ES-I3 (cell line): ENCODE results near the gene NAV3.
"Not testable (repeated sequence)": the region's sequence is repeated elsewhere in the genome, so short reads cannot be mapped to it uniquely, and the experiment has no call there.

Experiments used
- H3K36me3 ChIP-seq: 2 replicates; pipeline ENCODE4 v1.6.1; 2013; ENCODE audit warnings: mild to moderate bottlenecking, low read length, control low read depth, moderate library complexity; ENCODE audit not compliant: insufficient read depth
- H3K4me1 ChIP-seq: 2 replicates; pipeline ENCODE4 v1.6.1; 2013; ENCODE audit warnings: mild to moderate bottlenecking, control low read depth, low read length; ENCODE audit not compliant: insufficient read depth
- H3K9ac ChIP-seq: 2 replicates; pipeline ENCODE4 v1.6.1; 2013; ENCODE audit warnings: low read depth, mild to moderate bottlenecking, low read length, moderate library complexity
- H3K9me3 ChIP-seq: 2 replicates; pipeline ENCODE4 v1.6.1; 2013; ENCODE audit warnings: mild to moderate bottlenecking, low read length, moderate library complexity; ENCODE audit not compliant: control insufficient read depth, insufficient read depth

NAV3 gene

DNA sequence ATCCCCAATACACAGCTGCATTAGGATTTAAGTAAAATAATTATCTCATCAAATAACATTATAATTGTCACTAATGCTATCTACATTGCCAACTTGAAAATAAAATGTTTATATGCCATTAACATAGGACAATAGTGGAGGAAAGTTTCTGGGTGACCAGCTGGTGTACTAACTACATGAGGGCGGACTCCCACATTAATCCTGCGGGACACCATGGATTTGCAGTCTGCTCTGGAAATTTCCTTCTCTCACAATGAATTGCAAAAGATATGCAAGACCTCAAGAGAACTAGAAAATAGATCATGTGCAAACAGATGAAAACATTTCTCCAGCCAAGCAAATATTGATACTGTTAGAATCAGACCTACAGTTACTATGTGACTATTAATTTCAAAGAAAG is 390.1 kb downstream of the NAV3 start:
- Histone ChIP-seq H3K9me3 (no peaks in the 10 kb centered on the region), H3K4me1 (no peaks in the 10 kb centered on the region), H3K36me3 (no peaks in the 10 kb centered on the region), H3K9ac (no peak overlapping the region)

DNA sequence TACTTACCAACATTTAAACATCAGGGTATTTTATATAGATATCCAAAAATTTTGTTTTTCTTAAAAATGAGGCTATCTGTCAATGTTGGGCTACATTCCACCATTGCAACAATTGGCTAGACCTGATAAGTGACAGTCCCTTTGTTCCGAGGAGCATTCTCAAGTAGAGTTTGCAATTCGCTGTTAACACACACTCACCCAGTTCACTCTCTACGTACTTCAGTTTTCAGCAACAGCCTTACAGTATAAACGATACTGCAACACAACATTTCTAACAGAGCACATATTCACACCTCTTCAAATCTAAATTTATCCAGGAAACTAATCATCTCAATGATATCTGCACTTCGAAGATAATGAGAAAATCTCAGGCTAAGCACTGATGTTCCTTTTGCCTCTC is 393.5 kb downstream of the NAV3 start:
- H3K9me3 ChIP-seq = no peaks in the 10 kb centered on the region
- peaks cover 3% of the 10 kb centered on the region; the same call in 1 of the 2 replicates for H3K4me1 ChIP-seq
- H3K9ac ChIP-seq = no peak overlapping the region
- no peaks in the 10 kb centered on the region for H3K36me3 ChIP-seq

DNA sequence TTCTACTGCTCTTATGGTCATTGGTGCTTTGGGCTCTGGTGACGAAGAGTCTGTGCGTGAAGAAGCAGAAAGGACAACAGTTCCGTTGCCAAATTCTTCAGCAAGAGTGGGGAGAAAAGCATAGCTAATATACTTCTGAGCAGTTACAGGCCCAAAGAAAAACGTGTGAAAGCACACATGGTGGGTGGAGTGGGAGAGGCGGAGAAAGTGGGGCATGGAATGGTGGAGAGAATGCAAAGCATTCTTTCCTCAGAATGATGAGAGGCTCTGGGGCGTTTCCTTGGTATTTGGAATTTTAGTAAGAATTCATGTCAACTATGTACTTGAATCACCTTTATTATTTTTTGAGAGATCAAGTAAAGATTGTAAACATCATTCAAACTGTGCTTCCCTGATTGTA is 396.1 kb downstream of the NAV3 start:
- H3K4me1 ChIP-seq = peaks cover 14% of the 10 kb centered on the region
- no peaks in the 10 kb centered on the region for H3K36me3 ChIP-seq
- H3K9ac ChIP-seq = no peak overlapping the region
- no peaks in the 10 kb centered on the region for H3K9me3 ChIP-seq

DNA sequence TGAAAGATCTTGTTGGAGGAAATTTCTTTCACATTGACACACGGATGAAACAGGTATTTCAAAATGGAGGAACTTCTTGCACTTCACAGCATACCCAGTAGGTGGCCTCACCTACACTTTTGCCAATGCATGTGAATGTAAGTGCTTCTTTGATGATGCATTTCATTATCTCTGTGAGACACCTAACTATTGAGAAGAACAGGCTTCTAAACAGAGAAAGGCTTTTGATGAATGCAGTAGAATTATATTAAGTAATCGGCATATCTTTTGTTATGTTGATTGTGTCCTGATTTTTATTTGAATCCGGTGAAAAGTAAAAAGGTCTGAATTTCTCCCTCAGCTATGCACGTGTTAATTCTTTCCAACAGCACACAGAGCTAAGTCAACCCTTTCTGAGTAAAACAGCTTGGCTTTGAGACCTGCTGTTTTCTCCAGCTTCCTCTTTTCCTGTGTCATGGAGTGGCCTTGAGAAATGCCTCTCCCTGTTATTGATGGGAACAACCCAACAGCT is 399.0 kb downstream of the NAV3 start:
- Histone ChIP-seq H3K9ac (no peak overlapping the region), H3K4me1 (peaks cover 22% of the 10 kb centered on the region), H3K36me3 (no peaks in the 10 kb centered on the region)

DNA sequence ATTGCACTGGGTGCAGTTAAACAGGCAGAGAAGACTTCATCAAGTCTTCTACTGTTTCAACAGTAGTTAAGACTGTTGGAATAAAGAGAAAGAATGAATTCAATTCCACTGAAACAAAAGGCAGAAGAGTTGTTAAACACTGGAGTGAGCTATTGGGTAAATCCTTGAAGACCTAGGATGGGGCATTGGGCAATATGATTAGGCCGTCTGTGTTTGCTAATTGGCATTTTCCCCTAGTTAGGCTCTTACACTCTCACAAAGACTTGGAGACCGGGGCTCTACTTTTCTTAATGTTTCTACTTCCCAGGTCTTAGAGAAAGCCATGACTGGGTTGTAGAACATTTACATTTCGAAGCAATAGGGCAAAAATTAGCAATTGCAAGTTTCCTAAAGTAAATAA is 402.1 kb downstream of the NAV3 start:
- Histone ChIP-seq H3K4me1 (peaks cover 22% of the 10 kb centered on the region), H3K9me3 (no peaks in the 10 kb centered on the region), H3K9ac (no peak overlapping the region), H3K36me3 (no peaks in the 10 kb centered on the region)

More for the DNA sequence above, 399.0 kb downstream of the NAV3 start:
- H3K9me3 ChIP-seq = no peaks in the 10 kb centered on the region

DNA sequence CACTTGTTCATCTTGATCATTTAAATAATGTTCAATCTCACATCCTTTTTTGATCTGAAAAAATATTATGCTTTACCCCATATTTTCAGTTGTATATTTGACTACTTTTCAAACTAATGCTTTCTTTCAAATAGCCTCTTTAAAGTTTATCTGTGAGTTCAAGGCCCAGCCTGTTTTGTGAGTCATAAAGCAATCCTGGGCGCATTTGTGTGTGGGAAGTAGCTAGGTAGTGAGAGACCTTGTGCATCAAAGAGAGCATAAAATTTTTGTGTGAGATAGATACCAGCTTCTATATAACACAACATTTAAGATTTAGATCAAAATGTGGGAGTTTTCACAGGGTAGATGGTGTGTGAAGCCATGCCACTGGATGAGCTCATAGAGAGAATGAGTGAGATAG is 405.6 kb downstream of the NAV3 start:
- peaks cover 20% of the 10 kb centered on the region; the same call in 1 of the 2 replicates for H3K4me1 ChIP-seq
- no peaks in the 10 kb centered on the region for H3K9me3 ChIP-seq
- no peaks in the 10 kb centered on the region for H3K36me3 ChIP-seq
- no peak overlapping the region for H3K9ac ChIP-seq

DNA sequence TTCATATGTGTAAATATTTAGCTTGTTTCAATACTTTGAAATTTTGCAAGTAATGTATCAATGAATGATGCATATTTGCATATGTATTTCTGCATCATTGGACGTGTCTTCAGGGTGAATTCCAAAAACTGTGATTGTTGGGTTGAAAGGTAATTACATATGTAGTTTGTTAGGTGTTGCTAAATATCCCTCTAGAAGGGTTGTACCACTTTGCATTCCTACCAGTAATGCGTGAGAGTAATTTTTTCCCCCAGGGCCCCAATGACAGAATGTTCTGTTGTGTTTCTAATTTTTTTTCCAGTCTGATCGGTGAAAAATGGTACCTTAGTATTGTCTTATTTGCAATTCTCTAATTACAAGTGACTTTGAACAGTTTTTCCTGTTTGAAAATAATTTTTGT is 408.9 kb downstream of the NAV3 start:
- Histone ChIP-seq H3K9ac (no peak overlapping the region), H3K4me1 (peaks cover 15% of the 10 kb centered on the region; the same call in 1 of the 2 replicates), H3K36me3 (no peaks in the 10 kb centered on the region), H3K9me3 (no peaks in the 10 kb centered on the region)

DNA sequence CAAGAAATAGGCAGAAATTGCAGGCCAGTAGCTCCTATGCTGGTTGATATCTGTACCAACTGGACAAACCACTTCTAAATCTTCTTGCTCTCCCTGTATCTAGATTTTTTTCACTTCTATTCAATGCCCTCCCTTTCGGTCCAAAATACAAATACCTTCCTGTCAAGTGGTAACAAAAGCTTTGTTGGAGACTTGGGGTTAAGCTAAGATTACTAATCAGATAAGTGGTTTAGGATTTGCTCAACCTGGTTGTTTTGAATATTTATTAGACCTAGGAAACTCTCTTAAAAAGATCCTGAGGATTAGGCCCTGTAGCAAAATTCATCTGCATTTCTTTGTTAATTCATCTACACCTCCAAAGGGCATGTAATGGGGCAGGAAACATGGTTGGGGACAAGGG is 410.1 kb downstream of the NAV3 start:
- Histone ChIP-seq H3K36me3 (no peaks in the 10 kb centered on the region), H3K4me1 (peaks cover 23% of the 10 kb centered on the region; the same call in 1 of the 2 replicates), H3K9ac (no peak overlapping the region), H3K9me3 (no peaks in the 10 kb centered on the region)

DNA sequence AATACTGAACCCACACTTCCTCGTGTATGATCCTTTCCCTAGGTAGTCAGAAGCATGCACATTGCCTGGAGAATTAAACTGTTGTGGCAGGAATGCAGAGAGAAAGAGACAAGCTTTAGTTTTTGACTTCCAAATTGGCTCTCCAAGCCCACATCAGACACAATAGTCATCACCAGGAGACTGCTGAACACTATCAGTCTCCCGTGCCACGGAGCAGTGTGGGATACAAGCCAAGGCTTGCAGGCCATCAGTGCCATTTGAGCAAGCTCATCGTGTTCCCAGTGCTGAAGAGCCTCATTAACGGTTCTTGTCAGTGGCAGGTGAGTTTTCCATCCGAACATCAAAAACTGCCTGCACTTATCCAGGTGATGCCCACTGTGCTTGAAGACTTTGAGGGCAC is 410.8 kb downstream of the NAV3 start:
- Histone ChIP-seq H3K9ac (no peak overlapping the region), H3K4me1 (peaks cover 23% of the 10 kb centered on the region; the same call in 1 of the 2 replicates), H3K9me3 (no peaks in the 10 kb centered on the region), H3K36me3 (no peaks in the 10 kb centered on the region)

DNA sequence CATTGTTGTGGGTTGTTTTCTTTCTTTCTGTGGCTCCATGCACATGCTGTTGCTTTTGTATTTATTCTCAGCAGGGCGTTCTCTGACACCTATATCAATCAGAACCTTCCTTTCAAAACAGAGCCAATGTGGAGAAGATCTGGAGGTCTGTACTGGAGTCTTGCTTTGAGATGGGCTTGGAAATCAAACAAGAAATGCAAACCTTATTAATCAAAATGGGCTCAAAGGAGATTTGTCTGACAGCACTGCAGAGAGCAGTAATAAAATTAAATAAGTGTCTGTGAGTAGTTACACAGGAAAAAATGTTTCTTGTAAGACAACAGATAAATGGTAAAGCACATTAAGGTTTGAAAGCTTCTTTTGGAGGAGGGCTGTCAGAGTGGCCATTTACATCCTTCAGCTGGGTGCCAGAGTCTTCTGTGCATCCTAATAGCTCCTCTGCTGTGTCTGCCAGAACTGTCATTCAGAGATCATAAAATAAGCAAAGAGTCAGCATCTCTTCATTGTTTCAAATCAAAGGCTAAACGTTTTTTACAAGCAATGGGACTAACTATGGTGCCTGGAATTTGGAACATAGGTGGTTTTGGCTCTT is 414.3 kb downstream of the NAV3 start:
- Histone ChIP-seq H3K4me1 (peaks cover 28% of the 10 kb centered on the region; the same call in 1 of the 2 replicates), H3K36me3 (no peaks in the 10 kb centered on the region), H3K9ac (no peak overlapping the region), H3K9me3 (no peaks in the 10 kb centered on the region)

DNA sequence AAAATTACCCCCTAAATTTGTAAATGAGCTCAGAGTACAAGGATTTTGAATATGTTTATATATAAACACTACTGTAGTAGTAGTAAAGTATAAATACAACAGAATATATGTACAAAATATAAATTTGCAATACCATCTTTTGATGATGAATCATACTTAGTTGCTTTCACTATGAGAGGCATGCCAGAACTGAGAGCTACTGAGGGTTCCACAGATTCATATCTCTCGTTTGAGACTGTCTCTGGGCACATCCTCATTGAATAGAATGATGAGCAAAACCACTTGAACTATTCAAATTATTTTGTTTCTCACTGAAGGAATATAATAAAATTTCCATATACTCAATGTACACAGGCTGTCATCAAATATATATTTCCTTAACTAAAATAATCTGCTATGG is 417.6 kb downstream of the NAV3 start:
- Histone ChIP-seq H3K9me3 (no peaks in the 10 kb centered on the region), H3K4me1 (peaks cover 14% of the 10 kb centered on the region; the same call in 1 of the 2 replicates), H3K9ac (no peak overlapping the region), H3K36me3 (no peaks in the 10 kb centered on the region)

DNA sequence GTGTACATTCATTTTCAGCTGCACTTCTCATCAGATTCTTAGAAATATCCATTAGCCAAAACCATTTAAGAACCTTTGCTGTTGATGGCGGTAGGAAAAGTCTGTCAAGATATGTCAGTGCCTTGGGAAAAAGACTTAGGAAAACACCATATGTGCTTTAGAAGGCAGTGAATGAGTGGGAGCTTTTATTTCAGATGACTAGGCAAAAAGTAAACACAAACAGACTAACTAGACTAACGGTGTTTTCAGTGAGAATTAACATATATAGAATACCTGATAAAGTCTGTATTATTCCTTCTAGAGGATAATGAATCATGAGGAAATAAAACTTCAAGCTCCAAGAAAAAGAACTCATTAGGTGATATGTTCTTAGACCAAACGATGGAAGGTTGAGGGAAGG is 418.9 kb downstream of the NAV3 start:
- Histone ChIP-seq H3K36me3 (no peaks in the 10 kb centered on the region), H3K4me1 (peaks cover 13% of the 10 kb centered on the region; the same call in 1 of the 2 replicates), H3K9me3 (no peaks in the 10 kb centered on the region), H3K9ac (no peak overlapping the region)

DNA sequence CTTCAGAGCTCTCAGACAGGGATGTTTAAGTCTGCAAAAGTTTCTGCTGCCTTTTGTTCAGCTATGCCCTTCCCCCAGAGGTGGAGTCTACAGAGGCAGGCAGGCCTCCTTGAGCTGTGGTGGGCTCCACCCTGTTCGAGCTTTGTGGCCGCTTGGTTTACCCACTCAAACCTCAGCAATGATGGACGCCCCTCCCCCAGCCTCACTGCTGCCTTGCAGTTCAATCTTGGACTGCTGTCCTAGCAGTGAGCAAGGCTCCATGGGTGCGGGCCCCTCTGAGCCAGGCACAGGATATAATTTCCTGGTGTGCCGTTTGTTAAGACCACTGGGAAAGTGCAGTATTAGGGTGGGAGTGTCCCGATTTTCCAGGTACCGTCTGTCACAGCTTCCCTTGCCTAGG is 427.0 kb downstream of the NAV3 start:
- not testable (repeated sequence) for H3K36me3 ChIP-seq, H3K9ac ChIP-seq, H3K9me3 ChIP-seq, H3K4me1 ChIP-seq

DNA sequence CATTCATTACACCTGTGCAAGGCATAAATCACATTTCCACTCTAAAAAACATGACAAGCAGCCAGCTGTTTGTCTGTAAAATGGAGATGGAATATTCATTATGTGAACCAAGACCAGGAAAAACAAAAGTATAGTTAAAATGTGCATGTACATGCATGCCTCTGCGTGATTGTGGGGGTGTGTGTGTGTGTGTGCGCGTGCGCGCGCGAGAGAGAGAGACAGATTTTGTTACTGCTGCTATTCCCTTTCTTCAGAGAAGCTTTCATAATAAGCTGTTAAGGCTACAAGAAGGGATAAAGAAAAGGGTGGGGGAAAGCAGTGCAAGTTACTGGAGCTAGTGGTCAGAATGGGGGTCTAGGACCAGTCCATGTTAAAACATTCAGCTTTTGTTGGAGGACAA is 430.3 kb downstream of the NAV3 start:
- no peaks in the 10 kb centered on the region for H3K36me3 ChIP-seq
- no peaks in the 10 kb centered on the region for H3K4me1 ChIP-seq
- H3K9ac ChIP-seq = no peak overlapping the region
- H3K9me3 ChIP-seq = no peaks in the 10 kb centered on the region; the same call in 1 of the 2 replicates

DNA sequence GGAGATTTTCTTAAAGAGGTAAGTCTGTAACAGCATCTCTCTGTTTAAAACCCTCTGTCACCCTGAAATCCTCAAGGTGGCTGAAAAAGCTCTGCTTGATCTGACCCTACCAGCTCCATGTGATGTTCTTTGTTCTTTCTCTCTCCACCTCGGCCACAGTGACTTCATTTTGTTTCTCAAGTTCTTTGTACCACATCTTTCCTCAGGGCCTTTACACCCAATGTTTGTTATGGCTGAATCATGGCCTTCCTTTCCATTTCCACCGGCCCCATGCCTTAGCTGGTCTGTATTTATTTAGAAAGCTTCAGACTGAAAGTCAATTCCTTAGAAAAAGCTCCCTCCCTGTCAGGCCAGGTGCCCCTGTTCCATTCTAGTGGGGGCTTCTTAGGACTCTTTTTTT is 431.2 kb downstream of the NAV3 start:
- no peaks in the 10 kb centered on the region; the same call in 1 of the 2 replicates for H3K9me3 ChIP-seq
- no peaks in the 10 kb centered on the region for H3K4me1 ChIP-seq
- H3K9ac ChIP-seq = no peak overlapping the region
- no peaks in the 10 kb centered on the region for H3K36me3 ChIP-seq
